ENCODE measurements around the gene MYDGF.

DNA sequence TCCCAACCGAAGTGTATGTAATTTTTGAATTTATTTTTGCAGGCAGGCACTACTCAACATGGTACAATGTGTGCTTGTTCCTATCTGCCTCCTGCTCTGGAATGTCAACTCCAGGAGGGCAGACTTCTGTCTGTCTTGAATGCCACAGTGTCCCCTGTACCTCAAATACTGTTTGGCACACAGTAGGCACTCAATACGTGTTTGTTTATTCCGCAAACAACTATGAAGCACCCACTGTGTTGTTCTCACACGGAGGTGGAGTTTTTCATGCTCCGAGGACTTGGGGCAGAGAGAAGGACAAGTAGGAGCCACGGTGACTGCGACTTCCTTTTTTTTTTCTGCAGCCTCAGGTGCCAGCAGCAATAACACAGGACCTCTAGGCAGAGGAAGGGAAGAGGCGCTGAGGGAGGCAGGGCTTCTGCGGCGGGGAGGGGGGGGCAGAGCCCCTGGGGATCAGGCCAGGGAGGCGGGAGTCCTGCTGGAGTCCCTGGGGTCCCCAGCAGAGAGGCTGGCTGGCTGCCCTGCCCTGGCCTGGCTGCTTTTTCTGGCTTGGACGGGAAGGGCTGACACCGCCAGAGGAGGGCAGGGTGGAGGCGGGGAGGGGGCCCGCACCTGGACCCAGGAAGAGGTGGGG lies 60.1 kb downstream of the MYDGF start:
- TF ChIP-seq, protein P1, sequence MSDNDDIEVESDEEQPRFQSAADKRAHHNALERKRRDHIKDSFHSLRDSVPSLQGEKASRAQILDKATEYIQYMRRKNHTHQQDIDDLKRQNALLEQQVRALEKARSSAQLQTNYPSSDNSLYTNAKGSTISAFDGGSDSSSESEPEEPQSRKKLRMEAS (CRISPR knock-in tag; IDR thresholded peaks at IDR 0.05): no peak
- no peak for TF ChIP-seq IRF2 (CRISPR knock-in tag; IDR thresholded peaks at IDR 0.05; ENCODE audit: borderline replicate concordance, low read depth)
- TF ChIP-seq, protein P2, sequence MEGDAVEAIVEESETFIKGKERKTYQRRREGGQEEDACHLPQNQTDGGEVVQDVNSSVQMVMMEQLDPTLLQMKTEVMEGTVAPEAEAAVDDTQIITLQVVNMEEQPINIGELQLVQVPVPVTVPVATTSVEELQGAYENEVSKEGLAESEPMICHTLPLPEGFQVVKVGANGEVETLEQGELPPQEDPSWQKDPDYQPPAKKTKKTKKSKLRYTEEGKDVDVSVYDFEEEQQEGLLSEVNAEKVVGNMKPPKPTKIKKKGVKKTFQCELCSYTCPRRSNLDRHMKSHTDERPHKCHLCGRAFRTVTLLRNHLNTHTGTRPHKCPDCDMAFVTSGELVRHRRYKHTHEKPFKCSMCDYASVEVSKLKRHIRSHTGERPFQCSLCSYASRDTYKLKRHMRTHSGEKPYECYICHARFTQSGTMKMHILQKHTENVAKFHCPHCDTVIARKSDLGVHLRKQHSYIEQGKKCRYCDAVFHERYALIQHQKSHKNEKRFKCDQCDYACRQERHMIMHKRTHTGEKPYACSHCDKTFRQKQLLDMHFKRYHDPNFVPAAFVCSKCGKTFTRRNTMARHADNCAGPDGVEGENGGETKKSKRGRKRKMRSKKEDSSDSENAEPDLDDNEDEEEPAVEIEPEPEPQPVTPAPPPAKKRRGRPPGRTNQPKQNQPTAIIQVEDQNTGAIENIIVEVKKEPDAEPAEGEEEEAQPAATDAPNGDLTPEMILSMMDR (IDR thresholded peaks at IDR 0.05): no peak
- TF ChIP-seq, protein P3, sequence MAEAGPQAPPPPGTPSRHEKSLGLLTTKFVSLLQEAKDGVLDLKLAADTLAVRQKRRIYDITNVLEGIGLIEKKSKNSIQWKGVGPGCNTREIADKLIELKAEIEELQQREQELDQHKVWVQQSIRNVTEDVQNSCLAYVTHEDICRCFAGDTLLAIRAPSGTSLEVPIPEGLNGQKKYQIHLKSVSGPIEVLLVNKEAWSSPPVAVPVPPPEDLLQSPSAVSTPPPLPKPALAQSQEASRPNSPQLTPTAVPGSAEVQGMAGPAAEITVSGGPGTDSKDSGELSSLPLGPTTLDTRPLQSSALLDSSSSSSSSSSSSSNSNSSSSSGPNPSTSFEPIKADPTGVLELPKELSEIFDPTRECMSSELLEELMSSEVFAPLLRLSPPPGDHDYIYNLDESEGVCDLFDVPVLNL (CRISPR knock-in tag; IDR thresholded peaks at IDR 0.05; ENCODE audit: borderline replicate concordance, low read depth): no peak
- TF ChIP-seq, protein P4, sequence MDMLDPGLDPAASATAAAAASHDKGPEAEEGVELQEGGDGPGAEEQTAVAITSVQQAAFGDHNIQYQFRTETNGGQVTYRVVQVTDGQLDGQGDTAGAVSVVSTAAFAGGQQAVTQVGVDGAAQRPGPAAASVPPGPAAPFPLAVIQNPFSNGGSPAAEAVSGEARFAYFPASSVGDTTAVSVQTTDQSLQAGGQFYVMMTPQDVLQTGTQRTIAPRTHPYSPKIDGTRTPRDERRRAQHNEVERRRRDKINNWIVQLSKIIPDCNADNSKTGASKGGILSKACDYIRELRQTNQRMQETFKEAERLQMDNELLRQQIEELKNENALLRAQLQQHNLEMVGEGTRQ (CRISPR knock-in tag; IDR thresholded peaks at IDR 0.05): no peak
- no peak for TF ChIP-seq ZNF416 (CRISPR knock-in tag; IDR thresholded peaks at IDR 0.05)

Data from WTC11 (cell line).